ENCODE results near the gene ISG15. TPM values are rescaled to one million over a fixed set of nuclear protein-coding genes. Genes with fewer than 3 reads are reported as not detected.

Gene ISG15
- total and polyA plus RNA-seq, 9 of the 15 experiments (the other 6 are each of a cell fraction or from before 2014, with no cell fraction given), result 0.40 to 58.3 (median 12.2) TPM

DNA sequence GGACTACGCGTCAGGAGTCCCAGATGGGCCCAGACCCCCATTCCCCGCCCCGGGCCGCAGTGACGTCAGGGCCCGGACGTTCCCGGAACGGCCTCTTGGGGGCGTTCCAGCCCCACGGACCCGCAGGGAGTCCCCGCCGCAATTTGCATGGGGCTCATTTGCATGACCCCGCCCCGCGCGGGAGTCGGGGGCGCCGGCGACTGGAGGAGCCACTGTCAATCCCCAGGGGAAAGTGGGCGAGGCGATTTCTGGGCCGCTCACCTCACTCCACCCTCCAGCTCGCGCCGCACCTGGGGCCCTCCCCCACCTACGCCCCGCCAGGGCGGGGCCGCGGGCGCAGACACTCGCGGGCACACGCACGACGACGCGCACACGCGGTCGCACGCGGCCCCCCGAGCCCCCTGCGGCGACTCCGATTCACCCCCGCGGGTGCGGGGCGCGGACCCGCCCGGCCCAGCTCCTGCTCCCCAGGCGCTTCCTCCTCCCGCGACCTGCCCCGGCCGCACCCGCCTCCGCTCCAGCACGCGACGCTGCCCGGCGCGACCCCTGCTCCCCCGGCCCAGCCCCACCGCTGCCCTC, 19.8 kb downstream of the ISG15 start (continued):
- TF ChIP-seq, protein P1, sequence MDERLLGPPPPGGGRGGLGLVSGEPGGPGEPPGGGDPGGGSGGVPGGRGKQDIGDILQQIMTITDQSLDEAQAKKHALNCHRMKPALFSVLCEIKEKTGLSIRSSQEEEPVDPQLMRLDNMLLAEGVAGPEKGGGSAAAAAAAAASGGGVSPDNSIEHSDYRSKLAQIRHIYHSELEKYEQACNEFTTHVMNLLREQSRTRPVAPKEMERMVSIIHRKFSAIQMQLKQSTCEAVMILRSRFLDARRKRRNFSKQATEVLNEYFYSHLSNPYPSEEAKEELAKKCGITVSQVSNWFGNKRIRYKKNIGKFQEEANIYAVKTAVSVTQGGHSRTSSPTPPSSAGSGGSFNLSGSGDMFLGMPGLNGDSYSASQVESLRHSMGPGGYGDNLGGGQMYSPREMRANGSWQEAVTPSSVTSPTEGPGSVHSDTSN (CRISPR knock-in tag; IDR thresholded peaks at IDR 0.05; ENCODE audit: low read depth), result peak; percentile 61
- TF ChIP-seq, protein P1 (tag; conservative IDR thresholded peaks at IDR 0.05; ENCODE audit: low read depth), result peak; percentile 53; the same call in 1 of the 2 replicates
- TF ChIP-seq POLR2G (IDR thresholded peaks at IDR 0.05; ENCODE audit: low read depth, low read length), result peak; percentile 63
- TF ChIP-seq EP400 (IDR thresholded peaks at IDR 0.05), result no peak
- no peak for TF ChIP-seq CUX1 (CRISPR knock-in tag; IDR thresholded peaks at IDR 0.05)
- TF ChIP-seq CBX5 (IDR thresholded peaks at IDR 0.05; ENCODE audit: borderline replicate concordance, low read depth), result no peak
- TF ChIP-seq ZNF408 (CRISPR knock-in tag; IDR thresholded peaks at IDR 0.05; ENCODE audit: low read depth), result no peak
- TF ChIP-seq NCOA6 (IDR thresholded peaks at IDR 0.05), result no peak
- TF ChIP-seq GABPA (tag; conservative IDR thresholded peaks at IDR 0.05; ENCODE audit: low read depth), result no peak
- no peak for TF ChIP-seq ZSCAN32 (CRISPR knock-in tag; IDR thresholded peaks at IDR 0.05)
- TF ChIP-seq CREM (IDR thresholded peaks at IDR 0.05; ENCODE audit: low read depth), result peak; percentile 95
- TF ChIP-seq, protein P2, sequence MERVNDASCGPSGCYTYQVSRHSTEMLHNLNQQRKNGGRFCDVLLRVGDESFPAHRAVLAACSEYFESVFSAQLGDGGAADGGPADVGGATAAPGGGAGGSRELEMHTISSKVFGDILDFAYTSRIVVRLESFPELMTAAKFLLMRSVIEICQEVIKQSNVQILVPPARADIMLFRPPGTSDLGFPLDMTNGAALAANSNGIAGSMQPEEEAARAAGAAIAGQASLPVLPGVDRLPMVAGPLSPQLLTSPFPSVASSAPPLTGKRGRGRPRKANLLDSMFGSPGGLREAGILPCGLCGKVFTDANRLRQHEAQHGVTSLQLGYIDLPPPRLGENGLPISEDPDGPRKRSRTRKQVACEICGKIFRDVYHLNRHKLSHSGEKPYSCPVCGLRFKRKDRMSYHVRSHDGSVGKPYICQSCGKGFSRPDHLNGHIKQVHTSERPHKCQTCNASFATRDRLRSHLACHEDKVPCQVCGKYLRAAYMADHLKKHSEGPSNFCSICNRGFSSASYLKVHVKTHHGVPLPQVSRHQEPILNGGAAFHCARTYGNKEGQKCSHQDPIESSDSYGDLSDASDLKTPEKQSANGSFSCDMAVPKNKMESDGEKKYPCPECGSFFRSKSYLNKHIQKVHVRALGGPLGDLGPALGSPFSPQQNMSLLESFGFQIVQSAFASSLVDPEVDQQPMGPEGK (CRISPR knock-in tag; IDR thresholded peaks at IDR 0.05; ENCODE audit: borderline replicate concordance), result no peak
- no peak for TF ChIP-seq ZNF696 (CRISPR knock-in tag; conservative IDR thresholded peaks at IDR 0.05)
- no peak for TF ChIP-seq CREB5 (CRISPR knock-in tag; IDR thresholded peaks at IDR 0.05)
- TF ChIP-seq ZNF217 (CRISPR knock-in tag; IDR thresholded peaks at IDR 0.05), result no peak
